A549 (cell line): ENCODE measurements around the gene JUP. TPM values are rescaled to one million over a fixed set of nuclear protein-coding genes. Genes with fewer than 3 reads are reported as not detected.
A peak's percentile ranks its signal among the peaks of the same experiment; 100 is the strongest.

Experiments used
- ATAC-seq, 2 experiments: fragments of 200-7000 bp in 1 of 2; fragments of >200 bp in 1 of 2; cut with Nextera tagmentation in 1 of 2; cut with Tn5 transposase in 1 of 2; 3 replicates each; pipeline versions ENCODE4 v1.8.0 to v1.9.1; 2018 to 2020; ENCODE audit warnings: mild to moderate bottlenecking in 1 of 2, moderate library complexity in 1 of 2
- CTCF ChIA-PET: fragments of 300-600 bp; sonication (Branson Sonifier 250); formaldehyde crosslinking; extraction: SDS; loops from one replicate; lab custom pipeline; 2021; ENCODE audit warnings: antibody characterized with exemption, inconsistent platforms; lab: Yijun Ruan, JAX
- POLR2A ChIA-PET: fragments of 350-600 bp; formaldehyde crosslinking; extraction: SDS; loops from one replicate; lab custom pipeline; 2021; ENCODE audit warnings: antibody characterized with exemption, inconsistent platforms; lab: Yijun Ruan, JAX
- DNase-seq, 2 experiments: peaks; one replicate each; pipeline versions ENCODE4 v3.0.0 to v3.0.0-alpha.2; 2011 to 2016; ENCODE audit warnings: low read depth in 1 of 2, low spot score in 1 of 2
- FAIRE-seq: peaks from 2 replicates; lab custom pipeline; 2011; peaks lifted over from hg19 to GRCh38; lab: Jason Lieb, UNC
- H3K27ac ChIP-seq, 2 experiments: fragments of >200 bp; sonication (Bioruptor Twin); formaldehyde crosslinking; 3 replicates each; pipeline ENCODE4 v1.5.1; 2016 to 2017
- H3K4me1 ChIP-seq: fragments of >200 bp; sonication (Bioruptor Twin); formaldehyde crosslinking; 3 replicates; pipeline ENCODE4 v1.6.1; 2016
- H3K4me2 ChIP-seq: fragments of >200 bp; sonication (Bioruptor Twin); formaldehyde crosslinking; 3 replicates; pipeline ENCODE4 v1.6.1; 2016
- H3K4me3 ChIP-seq: fragments of >200 bp; sonication (Bioruptor Twin); formaldehyde crosslinking; 3 replicates; pipeline ENCODE4 v1.5.1; 2016
- H3K9me3 ChIP-seq: fragments of >200 bp; sonication (Bioruptor Twin); formaldehyde crosslinking; 3 replicates; pipeline ENCODE4 v1.6.1; 2016
- CBX2 ChIP-seq: fragments of 200-600 bp; sonication (generic); IDR thresholded peaks from 2 replicates; pipeline ENCODE4 v1.6.1; 2016; ENCODE audit warnings: low read depth, mild to moderate bottlenecking, borderline replicate concordance
- CBX8 ChIP-seq: fragments of 200-600 bp; sonication (generic); IDR thresholded peaks from 2 replicates; pipeline ENCODE4 v1.6.1; 2016
- GATA3 ChIP-seq: IDR thresholded peaks from 2 replicates; pipeline ENCODE4 v1.6.1; 2012; ENCODE audit warnings: borderline replicate concordance
- HEYL ChIP-seq: fragments of 250-450 bp; sonication (Bioruptor Pico); IDR thresholded peaks from 2 replicates; pipeline ENCODE4 v1.8.0; 2021; ENCODE audit warnings: mild to moderate bottlenecking, moderate library complexity
- HOXB13 ChIP-seq: fragments of 250-450 bp; sonication (Bioruptor Pico); IDR thresholded peaks from 2 replicates; pipeline ENCODE4 v1.5.0; 2020; ENCODE audit warnings: low read depth, mild to moderate bottlenecking, moderate library complexity
- KDM1A ChIP-seq: fragments of 200-600 bp; sonication (generic); IDR thresholded peaks from 2 replicates; pipeline ENCODE4 v1.6.1; 2016; ENCODE audit warnings: low read depth, mild to moderate bottlenecking
- MYC ChIP-seq: IDR thresholded peaks from 2 replicates; pipeline ENCODE4 v1.6.1; 2012; ENCODE audit warnings: mild to moderate bottlenecking, inconsistent platforms, low read length, improper control_type of control experiment, borderline replicate concordance
- NFE2L2 ChIP-seq: fragments of 150-350 bp; conservative IDR thresholded peaks from 2 replicates; pipeline ENCODE4 v1.6.1; 2014; ENCODE audit warnings: low read length
- POLR2A ChIP-seq: IDR thresholded peaks from 2 replicates; pipeline ENCODE4 v1.6.1; 2012; ENCODE audit warnings: mild to moderate bottlenecking, low read length
- RARB ChIP-seq: fragments of 250-450 bp; sonication (Bioruptor Pico); IDR thresholded peaks from 2 replicates; pipeline ENCODE4 v1.8.0; 2021; ENCODE audit warnings: mild to moderate bottlenecking, moderate library complexity
- SMC3 ChIP-seq: fragments of >200 bp; sonication (Bioruptor Twin); formaldehyde crosslinking; IDR thresholded peaks from 3 replicates; pipeline ENCODE4 v1.6.1; 2018; ENCODE audit warnings: inconsistent platforms
- SREBF2 ChIP-seq: fragments of 450-650 bp; IDR thresholded peaks from 2 replicates; pipeline ENCODE4 v1.6.1; 2014; ENCODE audit warnings: mild to moderate bottlenecking, moderate library complexity
- ZFP36 ChIP-seq: fragments of 450-650 bp; IDR thresholded peaks from 2 replicates; pipeline ENCODE4 v1.6.1; 2014; ENCODE audit warnings: borderline replicate concordance; ENCODE audit not compliant: partially characterized antibody
- WGBS: methylation state at CpG from one replicate; pipeline ENCODE4 v1.1.6; 2017; ENCODE audit errors: missing lambda C conversion rate; 5-methylcytosine and 5-hydroxymethylcytosine counted together
- polyA plus RNA-seq, 4 experiments: library from polyadenylated mRNA; depleted of rRNA in 3 of 4; stranded (reverse); fragments of >200 nt; fragmentation: RNase III in 1 of 4; extraction: RNeasy Plus Mini Kit Qiagen cat#74134 plus additional on column Dnase treatment in 1 of 4; gene quantifications; 2 replicates in 3 of 4; 3 replicates in 1 of 4; pipeline ENCODE4 v1.2.3, GENCODE V29; 2011 to 2017
- TF ChIP-seq, protein P1 (sequence below): IDR thresholded peaks from 2 replicates; pipeline ENCODE4 v1.6.1; 2012
- TF ChIP-seq, protein P2 (sequence below): fragments of 200-600 bp; sonication (generic); IDR thresholded peaks from 2 replicates; pipeline ENCODE4 v1.6.1; 2016; ENCODE audit warnings: antibody characterized with exemption, mild to moderate bottlenecking, moderate library complexity
- TF ChIP-seq, protein P3 (sequence below): IDR thresholded peaks from 2 replicates; pipeline ENCODE4 v1.6.1; 2012
- TF ChIP-seq, protein P4 (sequence below): fragments of >200 bp; sonication (Bioruptor Twin); formaldehyde crosslinking; IDR thresholded peaks from 3 replicates; pipeline ENCODE4 v1.6.1; 2016
- TF ChIP-seq, protein P5 (sequence below): fragments of >200 bp; sonication (Bioruptor Twin); formaldehyde crosslinking; IDR thresholded peaks from 3 replicates; pipeline ENCODE4 v1.5.1; 2016
- TF ChIP-seq, protein P6 (sequence below): IDR thresholded peaks from 2 replicates; pipeline ENCODE4 v1.6.1; 2012; ENCODE audit warnings: low read depth, borderline replicate concordance
- TF ChIP-seq, protein P7 (sequence below): fragments of 250-450 bp; sonication (Bioruptor Pico); IDR thresholded peaks from 2 replicates; pipeline ENCODE4 v1.5.0; 2020; ENCODE audit warnings: low read depth, mild to moderate bottlenecking, moderate library complexity

The JUP gene
- polyA plus RNA-seq, 2 of the 4 experiments (the other 2 are of a cell fraction): 54.8 to 107 TPM

DNA sequence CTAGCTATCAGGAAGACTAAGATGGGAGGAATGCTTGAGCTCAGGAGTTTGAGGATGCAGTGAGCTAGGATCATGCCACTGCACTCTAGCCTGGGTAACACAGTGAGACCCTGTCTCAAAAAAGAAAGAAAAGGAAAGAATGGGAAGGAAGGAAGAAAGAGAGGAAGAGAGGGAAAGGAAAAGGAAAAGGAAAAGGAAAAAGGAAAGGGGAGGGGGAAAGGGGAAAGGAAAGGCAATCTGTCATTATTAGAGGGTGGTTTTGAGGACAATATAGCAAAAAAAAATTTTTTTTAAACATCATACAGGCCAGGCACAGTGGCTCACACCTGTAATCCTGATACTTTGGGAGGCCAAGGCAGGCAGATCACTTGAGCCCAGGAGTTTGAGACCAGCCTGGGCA, 20.4 kb downstream of the JUP start:
- H3K4me1 ChIP-seq: no peaks in the 10 kb centered on the region; the same call in 2 of the 3 replicates
- no peak overlapping the region for H3K27ac ChIP-seq
- FAIRE-seq (peak; percentile 7), ATAC-seq (no peak)
- CTCF ChIA-PET: interaction anchor here (52.0 to 96.0 kb wide), 2 partner anchors 16 to 22 kb away, joined by 3262 read pairs; partner anchors contain the start of genes FKBP10, GAST, HAP1 and JUP
- no peaks in the 10 kb centered on the region for H3K9me3 ChIP-seq
- H3K4me3 ChIP-seq: no peak overlapping the region
- no peak overlapping the region for H3K4me2 ChIP-seq
- TF ChIP-seq, protein P1, sequence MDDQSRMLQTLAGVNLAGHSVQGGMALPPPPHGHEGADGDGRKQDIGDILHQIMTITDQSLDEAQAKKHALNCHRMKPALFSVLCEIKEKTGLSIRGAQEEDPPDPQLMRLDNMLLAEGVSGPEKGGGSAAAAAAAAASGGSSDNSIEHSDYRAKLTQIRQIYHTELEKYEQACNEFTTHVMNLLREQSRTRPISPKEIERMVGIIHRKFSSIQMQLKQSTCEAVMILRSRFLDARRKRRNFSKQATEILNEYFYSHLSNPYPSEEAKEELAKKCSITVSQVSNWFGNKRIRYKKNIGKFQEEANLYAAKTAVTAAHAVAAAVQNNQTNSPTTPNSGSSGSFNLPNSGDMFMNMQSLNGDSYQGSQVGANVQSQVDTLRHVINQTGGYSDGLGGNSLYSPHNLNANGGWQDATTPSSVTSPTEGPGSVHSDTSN: no peak
- TF ChIP-seq, protein P2, sequence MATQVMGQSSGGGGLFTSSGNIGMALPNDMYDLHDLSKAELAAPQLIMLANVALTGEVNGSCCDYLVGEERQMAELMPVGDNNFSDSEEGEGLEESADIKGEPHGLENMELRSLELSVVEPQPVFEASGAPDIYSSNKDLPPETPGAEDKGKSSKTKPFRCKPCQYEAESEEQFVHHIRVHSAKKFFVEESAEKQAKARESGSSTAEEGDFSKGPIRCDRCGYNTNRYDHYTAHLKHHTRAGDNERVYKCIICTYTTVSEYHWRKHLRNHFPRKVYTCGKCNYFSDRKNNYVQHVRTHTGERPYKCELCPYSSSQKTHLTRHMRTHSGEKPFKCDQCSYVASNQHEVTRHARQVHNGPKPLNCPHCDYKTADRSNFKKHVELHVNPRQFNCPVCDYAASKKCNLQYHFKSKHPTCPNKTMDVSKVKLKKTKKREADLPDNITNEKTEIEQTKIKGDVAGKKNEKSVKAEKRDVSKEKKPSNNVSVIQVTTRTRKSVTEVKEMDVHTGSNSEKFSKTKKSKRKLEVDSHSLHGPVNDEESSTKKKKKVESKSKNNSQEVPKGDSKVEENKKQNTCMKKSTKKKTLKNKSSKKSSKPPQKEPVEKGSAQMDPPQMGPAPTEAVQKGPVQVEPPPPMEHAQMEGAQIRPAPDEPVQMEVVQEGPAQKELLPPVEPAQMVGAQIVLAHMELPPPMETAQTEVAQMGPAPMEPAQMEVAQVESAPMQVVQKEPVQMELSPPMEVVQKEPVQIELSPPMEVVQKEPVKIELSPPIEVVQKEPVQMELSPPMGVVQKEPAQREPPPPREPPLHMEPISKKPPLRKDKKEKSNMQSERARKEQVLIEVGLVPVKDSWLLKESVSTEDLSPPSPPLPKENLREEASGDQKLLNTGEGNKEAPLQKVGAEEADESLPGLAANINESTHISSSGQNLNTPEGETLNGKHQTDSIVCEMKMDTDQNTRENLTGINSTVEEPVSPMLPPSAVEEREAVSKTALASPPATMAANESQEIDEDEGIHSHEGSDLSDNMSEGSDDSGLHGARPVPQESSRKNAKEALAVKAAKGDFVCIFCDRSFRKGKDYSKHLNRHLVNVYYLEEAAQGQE: no peak
- no peak for TF ChIP-seq HEYL (CRISPR knock-in tag)
- TF ChIP-seq GATA3: no peak
- TF ChIP-seq, all 56 proteins: peak for 0
- POLR2A ChIA-PET: interaction anchor here (0.7 kb wide), 1 partner anchor 11 kb away, joined by 3 read pairs; no protein-coding TSS in a partner anchor
- DNase-seq: no peak

DNA sequence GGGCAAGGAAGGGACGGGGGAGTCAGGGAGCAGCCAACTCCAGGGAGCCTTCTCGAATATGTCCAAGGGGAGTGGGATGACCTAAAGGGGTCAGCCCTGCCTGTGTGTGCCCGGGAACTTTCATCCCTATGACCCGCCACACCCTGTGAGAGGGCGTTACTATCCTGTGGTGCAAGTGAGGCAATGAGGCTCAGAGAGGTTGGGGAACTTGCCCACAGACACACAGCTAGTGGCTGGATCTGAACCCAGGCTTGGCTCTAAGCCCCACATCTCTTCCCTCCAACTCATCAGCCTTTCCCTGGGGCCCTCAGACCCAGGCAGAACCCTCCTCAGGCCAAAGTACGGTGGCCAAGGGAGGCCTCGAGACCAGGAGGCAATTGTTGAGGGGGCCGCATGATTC, 23.2 kb downstream of the JUP start:
- ATAC-seq (no peak), FAIRE-seq (no peak), DNase-seq (no peak)
- H3K27ac ChIP-seq: no peak overlapping the region
- no peak overlapping the region for H3K4me3 ChIP-seq
- H3K4me2 ChIP-seq: no peak overlapping the region
- POLR2A ChIA-PET: interaction anchor here (1.7 to 1.8 kb wide), 2 partner anchors 10 to 23 kb away, joined by 4 to 9 read pairs; partner anchors contain the start of gene JUP
- WGBS: 92% methylated on average over 8 of the region's 8 CpGs
- TF ChIP-seq SREBF2: no peak
- no peak for TF ChIP-seq HOXB13
- TF ChIP-seq, protein P3, sequence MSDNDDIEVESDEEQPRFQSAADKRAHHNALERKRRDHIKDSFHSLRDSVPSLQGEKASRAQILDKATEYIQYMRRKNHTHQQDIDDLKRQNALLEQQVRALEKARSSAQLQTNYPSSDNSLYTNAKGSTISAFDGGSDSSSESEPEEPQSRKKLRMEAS: no peak
- peak; percentile 21 for TF ChIP-seq ZFP36
- no peak for TF ChIP-seq GATA3
- TF ChIP-seq MYC: no peak
- TF ChIP-seq CBX2: no peak
- no peak for TF ChIP-seq POLR2A
- TF ChIP-seq RARB (CRISPR knock-in tag): no peak
- H3K4me1 ChIP-seq: no peaks in the 10 kb centered on the region
- CTCF ChIA-PET: interaction anchor here (1.1 to 96.0 kb wide), 3 partner anchors 13 to 67 kb away, joined by 3 to 3262 read pairs (median 3262); partner anchors contain the start of genes FKBP10, GAST, HAP1 and JUP
- no peaks in the 10 kb centered on the region for H3K9me3 ChIP-seq

DNA sequence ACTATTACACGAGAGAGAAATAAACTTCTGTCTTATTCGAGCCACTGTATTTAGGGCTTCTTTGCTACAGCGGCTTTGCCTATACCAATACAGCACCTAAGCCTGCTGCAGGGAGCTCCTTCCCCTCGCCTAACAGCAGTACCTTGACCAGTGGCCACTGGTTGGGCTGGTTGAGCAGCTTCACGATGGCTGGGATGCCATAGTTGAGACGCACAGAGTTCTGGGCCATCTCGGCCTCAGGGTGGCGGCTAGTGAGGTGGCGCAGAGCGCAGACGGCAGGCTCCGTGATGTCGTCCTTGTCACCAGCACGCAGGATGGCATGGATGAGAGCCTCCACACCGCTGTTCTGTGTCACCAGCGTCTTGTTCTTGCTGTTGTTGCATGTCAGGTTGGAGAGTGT, 23.7 kb downstream of the JUP start:
- WGBS: 97% methylated on average over 16 of the region's 16 CpGs
- H3K9me3 ChIP-seq: no peaks in the 10 kb centered on the region
- H3K4me2 ChIP-seq: no peak overlapping the region
- ATAC-seq (no peak), FAIRE-seq (no peak), DNase-seq (no peak)
- ChIA-PET CTCF (interaction anchor here (1.1 to 96.0 kb wide), 3 partner anchors 13 to 67 kb away, joined by 3 to 3262 read pairs (median 3262); partner anchors contain the start of genes FKBP10, GAST, HAP1 and JUP), POLR2A (interaction anchor here (1.7 to 1.8 kb wide), 2 partner anchors 10 to 23 kb away, joined by 4 to 9 read pairs; partner anchors contain the start of gene JUP)
- H3K4me1 ChIP-seq: no peaks in the 10 kb centered on the region
- TF ChIP-seq, protein P4, sequence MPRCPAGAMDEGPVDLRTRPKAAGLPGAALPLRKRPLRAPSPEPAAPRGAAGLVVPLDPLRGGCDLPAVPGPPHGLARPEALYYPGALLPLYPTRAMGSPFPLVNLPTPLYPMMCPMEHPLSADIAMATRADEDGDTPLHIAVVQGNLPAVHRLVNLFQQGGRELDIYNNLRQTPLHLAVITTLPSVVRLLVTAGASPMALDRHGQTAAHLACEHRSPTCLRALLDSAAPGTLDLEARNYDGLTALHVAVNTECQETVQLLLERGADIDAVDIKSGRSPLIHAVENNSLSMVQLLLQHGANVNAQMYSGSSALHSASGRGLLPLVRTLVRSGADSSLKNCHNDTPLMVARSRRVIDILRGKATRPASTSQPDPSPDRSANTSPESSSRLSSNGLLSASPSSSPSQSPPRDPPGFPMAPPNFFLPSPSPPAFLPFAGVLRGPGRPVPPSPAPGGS: no peak
- TF ChIP-seq GATA3 (no peak), NFE2L2 (no peak), ZFP36 (no peak), SMC3 (no peak), CBX2 (no peak), HEYL (CRISPR knock-in tag) (no peak), KDM1A (no peak), RARB (CRISPR knock-in tag) (no peak), CBX8 (no peak)
- TF ChIP-seq, protein P1: no peak
- TF ChIP-seq, protein P5, sequence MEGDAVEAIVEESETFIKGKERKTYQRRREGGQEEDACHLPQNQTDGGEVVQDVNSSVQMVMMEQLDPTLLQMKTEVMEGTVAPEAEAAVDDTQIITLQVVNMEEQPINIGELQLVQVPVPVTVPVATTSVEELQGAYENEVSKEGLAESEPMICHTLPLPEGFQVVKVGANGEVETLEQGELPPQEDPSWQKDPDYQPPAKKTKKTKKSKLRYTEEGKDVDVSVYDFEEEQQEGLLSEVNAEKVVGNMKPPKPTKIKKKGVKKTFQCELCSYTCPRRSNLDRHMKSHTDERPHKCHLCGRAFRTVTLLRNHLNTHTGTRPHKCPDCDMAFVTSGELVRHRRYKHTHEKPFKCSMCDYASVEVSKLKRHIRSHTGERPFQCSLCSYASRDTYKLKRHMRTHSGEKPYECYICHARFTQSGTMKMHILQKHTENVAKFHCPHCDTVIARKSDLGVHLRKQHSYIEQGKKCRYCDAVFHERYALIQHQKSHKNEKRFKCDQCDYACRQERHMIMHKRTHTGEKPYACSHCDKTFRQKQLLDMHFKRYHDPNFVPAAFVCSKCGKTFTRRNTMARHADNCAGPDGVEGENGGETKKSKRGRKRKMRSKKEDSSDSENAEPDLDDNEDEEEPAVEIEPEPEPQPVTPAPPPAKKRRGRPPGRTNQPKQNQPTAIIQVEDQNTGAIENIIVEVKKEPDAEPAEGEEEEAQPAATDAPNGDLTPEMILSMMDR: no peak
- TF ChIP-seq, protein P6, sequence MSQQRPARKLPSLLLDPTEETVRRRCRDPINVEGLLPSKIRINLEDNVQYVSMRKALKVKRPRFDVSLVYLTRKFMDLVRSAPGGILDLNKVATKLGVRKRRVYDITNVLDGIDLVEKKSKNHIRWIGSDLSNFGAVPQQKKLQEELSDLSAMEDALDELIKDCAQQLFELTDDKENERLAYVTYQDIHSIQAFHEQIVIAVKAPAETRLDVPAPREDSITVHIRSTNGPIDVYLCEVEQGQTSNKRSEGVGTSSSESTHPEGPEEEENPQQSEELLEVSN: no peak
- TF ChIP-seq, protein P7, sequence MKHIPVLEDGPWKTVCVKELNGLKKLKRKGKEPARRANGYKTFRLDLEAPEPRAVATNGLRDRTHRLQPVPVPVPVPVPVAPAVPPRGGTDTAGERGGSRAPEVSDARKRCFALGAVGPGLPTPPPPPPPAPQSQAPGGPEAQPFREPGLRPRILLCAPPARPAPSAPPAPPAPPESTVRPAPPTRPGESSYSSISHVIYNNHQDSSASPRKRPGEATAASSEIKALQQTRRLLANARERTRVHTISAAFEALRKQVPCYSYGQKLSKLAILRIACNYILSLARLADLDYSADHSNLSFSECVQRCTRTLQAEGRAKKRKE (CRISPR knock-in tag): no peak
- H3K4me3 ChIP-seq: no peak overlapping the region
- no peak overlapping the region for H3K27ac ChIP-seq
